Fibroblast of skin of right quadriceps (primary cell): ENCODE data around the gene ALDH1A3.
A peak's percentile ranks its signal among the peaks of the same experiment; 100 is the strongest.

Experiments
- DNase-seq: peaks from one replicate; pipeline ENCODE4 v3.0.0-alpha.2; 2013

The ALDH1A3 gene

DNA sequence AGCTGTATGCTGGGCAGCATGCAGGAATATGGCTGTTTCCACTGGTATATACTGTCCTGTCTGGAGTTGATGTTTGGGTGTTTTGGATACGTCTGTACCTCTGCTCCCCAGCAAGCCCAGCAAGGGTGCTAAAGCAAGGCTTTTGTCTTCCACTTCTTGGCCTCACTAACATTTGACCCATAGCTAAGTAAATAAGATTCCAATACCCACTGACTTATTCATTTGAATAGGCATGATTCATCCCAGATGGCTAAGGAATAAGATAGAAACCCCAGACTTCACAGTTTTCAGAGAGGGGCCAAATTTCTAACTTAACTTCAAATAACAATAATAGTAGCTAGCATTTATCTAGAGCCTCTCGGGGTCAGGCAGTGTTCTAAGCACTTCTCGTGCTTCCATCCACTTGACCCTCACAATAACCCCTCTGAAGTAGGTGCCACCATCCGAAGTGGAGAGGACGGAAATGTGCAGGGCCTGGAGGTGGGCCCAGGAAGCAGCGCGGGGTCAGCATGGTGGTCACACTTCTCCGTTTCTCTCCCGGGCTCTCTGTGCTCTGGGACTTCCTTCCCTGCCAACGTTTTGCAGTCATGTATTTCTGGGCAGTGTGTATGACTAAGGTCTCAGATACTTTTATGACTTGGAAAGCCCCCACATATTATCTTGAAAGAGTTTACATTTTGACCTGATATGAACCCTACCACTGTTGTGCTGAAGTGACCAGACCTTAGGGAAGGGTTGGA, 78.9 kb downstream of the ALDH1A3 start:
- peak; percentile 44 for DNase-seq

DNA sequence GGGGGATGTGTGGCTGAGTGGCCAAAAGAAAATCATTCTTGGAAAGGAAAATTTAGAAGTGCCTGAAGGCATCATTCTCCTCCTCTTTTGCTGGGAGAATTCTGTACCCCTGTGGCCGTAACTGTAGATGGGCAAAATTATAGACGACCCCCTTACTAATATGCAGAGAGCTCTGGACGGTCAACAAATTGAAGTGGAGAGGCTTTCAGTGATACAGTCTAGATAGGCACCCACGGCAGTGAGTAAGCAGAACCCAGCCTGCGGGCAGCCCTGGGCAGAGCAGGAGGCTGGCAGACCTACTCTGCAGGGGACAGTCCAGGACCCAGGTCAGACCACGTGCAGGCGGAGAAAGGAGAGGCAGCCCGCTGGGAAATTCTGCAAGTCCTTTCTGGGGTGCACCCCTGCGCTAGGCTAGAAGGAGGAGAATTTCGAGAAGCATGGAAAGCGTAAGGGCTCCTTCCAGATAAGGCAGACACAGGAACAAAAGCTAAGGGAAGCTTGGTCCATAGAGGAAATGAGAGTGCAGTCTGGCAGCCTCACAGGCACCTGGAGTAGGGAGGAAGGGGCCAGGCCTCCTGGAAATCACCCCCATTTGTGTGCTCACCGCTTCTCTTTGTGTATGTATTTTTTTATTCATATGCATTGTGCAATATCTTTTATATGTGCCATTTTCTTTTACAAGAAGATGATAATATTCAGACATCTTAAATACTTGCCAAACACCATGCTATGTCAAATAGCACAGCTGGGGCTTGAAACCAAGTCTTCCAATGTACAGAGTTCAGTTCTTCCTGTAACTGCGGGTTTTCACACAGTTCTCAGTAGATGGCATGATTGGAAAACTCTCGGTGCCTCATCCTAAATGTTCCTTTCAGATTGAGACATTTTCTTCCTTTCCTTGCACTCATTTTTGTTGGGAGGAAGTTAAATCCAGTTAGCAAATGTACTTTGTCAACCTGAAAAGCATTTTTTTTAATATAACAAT, 79.7 kb downstream of the ALDH1A3 start:
- DNase-seq, result no peak
